Epithelial cell of esophagus (primary cell): ENCODE results near the gene CIPC.
A peak's percentile ranks its signal among the peaks of the same experiment; 100 is the strongest.

Source experiments
- DNase-seq: peaks from one replicate; pipeline ENCODE4 v3.0.0; 2010; ENCODE audit warnings: low read depth
- H3K4me3 ChIP-seq: 2 replicates; pipeline ENCODE4 v1.5.1; 2011; ENCODE audit warnings: mild to moderate bottlenecking, low read length, control low read depth
- TF ChIP-seq, protein P1 (sequence below): IDR thresholded peaks from 2 replicates; pipeline ENCODE4 v1.5.1; 2011; ENCODE audit warnings: low read depth, mild to moderate bottlenecking, low read length, control low read depth, inconsistent platforms; ENCODE audit not compliant: insufficient read depth; ENCODE audit errors: missing control alignments

CIPC gene

DNA sequence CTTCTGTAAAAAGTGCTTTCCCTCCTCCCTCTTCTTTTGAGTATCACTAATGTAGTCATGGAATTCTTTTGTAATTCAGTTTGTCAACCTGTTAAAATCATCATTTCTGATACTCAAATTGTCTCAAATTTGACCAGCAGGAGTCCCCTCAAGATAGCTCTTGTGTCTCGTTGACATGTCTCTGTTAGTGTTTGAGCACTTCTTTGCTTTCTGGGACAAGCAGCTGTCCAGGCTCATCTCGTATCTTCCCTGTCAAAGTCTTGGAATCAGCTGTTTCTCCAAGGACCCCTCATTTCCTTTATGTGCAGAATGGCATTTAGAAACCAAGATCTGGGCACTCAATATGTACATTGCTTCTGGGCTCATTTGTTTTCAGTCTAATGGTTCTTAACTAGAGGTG, 10.7 kb downstream of the CIPC start:
- DNase-seq = no peak
- TF ChIP-seq, protein P1, sequence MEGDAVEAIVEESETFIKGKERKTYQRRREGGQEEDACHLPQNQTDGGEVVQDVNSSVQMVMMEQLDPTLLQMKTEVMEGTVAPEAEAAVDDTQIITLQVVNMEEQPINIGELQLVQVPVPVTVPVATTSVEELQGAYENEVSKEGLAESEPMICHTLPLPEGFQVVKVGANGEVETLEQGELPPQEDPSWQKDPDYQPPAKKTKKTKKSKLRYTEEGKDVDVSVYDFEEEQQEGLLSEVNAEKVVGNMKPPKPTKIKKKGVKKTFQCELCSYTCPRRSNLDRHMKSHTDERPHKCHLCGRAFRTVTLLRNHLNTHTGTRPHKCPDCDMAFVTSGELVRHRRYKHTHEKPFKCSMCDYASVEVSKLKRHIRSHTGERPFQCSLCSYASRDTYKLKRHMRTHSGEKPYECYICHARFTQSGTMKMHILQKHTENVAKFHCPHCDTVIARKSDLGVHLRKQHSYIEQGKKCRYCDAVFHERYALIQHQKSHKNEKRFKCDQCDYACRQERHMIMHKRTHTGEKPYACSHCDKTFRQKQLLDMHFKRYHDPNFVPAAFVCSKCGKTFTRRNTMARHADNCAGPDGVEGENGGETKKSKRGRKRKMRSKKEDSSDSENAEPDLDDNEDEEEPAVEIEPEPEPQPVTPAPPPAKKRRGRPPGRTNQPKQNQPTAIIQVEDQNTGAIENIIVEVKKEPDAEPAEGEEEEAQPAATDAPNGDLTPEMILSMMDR = no peak
- H3K4me3 ChIP-seq = no peak overlapping the region

DNA sequence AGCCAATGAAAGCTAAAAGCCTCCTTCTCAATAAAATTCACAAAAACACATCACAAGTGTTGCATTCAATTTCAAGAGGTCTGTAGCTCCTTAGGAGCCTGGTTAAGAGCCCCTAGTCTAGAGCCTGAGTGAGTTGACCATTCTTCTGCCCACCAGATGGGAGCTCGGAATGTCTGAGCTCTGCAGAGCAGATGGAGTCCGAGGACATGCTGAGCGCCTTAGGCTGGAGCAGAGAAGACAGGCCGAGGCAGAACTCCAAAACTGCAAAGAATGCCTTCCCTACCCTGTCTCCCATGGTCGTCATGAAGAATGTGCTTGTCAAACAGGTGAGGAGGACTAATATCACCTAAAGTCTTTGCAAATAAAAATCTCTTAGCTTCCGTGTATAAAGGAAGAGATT, 11.6 kb downstream of the CIPC start:
- H3K4me3 ChIP-seq = no peak overlapping the region
- DNase-seq = no peak
- TF ChIP-seq, protein P1 = no peak

DNA sequence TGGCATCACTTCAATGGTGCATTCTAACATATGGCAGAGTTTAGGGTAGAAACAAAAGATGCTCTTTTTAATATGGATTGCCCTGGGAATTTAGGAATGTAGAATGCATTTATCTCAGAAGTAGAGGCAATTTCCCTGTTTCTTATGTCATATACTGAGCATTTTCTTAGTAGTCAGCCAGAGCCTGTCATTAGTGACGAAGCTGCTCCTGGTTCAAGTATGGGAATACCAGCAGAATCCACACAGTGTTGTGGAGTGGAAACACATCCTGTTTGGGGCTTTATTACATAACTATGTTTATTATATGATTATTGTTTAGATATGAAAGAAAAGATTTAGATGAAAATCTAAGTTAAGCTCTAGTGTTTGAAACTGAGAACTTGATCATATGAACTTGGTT, 12.2 kb downstream of the CIPC start:
- TF ChIP-seq, protein P1 = no peak
- DNase-seq = no peak

DNA sequence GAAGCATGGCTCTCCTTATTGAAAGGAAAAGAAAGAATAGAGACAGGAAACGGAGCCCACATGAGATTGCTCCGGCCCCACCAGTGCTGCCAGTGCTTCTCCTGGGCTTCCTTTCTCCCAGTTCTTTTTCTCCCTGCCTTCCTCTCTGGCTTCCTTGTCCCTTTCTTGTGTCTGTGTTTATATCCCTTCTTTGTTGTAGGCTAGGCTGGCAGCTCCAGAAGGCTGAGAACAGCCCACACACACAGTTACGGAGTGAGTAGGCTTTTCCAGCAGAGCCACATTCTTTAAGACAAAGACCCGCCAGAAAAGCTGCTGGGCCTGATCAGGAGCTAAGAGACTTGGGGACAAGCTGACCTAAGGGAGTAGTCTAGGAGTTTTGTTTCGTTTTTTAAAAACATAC, 13.0 kb downstream of the CIPC start:
- peak; percentile 76 for DNase-seq
- TF ChIP-seq, protein P1 = no peak
- no peak overlapping the region for H3K4me3 ChIP-seq

More for the DNA sequence above, 12.2 kb downstream of the CIPC start:
- H3K4me3 ChIP-seq = no peak overlapping the region

DNA sequence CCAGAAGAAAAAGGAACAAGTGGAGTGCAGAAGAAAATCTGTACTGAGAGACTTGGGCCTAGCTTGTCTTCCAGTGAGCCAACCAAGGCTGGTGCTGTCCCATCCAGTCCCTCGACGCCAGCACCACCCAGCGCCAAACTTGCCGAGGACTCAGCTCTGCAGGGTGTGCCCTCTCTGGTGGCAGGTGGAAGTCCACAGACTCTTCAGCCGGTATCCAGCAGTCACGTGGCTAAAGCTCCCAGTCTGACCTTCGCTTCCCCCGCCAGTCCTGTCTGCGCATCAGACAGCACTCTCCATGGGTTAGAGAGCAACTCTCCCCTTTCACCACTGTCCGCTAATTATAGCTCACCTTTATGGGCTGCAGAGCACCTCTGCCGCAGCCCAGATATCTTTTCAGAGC, 15.6 kb downstream of the CIPC start:
- TF ChIP-seq, protein P1 = no peak
- no peak overlapping the region for H3K4me3 ChIP-seq
- DNase-seq = no peak

DNA sequence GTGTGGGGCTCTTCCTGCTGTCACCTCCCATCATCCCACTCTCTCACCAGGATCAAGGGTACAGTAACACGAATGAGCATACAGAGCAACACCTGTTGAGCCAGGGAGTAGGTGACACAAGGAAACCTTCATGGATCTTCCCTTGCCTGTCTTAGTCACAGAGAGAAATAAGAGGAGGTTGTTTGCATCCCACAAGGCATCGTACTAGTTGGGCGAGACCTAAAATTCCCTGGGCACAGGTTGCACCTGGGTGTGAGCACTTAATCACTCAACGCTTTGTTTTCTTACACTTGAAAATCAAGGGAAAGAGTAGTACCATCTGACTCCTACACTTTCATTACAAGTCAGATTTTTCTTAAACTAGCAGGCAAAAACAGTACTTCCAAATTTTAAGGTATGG, 16.6 kb downstream of the CIPC start:
- no peak overlapping the region for H3K4me3 ChIP-seq
- TF ChIP-seq, protein P1 = no peak
- DNase-seq = peak; percentile 14

DNA sequence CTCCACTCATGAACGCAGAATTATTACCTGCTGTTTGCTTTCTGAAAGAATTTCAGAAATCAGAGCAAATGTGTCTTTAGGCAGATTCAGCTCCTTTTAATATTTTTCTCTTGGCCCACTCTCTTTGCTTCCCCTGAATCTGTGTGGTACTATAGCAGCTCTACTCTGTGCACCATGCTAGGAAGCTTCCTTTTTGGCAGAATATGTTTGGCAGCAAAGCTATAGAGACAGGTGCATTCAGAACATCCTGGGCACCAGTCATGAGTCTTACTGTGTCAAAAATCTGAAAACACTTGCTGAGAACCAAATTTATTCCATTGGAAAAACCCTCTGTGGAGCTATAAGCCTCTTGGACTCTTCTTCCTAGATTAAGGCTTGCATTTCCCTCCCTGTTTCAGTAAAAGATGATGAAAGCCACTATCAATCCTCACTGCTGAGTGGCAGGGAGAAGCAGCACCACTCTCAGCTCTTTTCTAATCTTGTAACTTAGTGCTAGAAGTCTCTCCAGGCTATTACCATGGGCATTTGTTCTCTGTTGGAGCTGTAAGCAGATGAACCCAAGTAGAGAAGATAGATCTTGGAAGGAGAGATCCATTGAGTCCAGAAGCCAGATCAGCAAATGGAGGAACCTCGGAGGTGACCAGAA, 18.2 kb downstream of the CIPC start:
- TF ChIP-seq, protein P1 = no peak
- H3K4me3 ChIP-seq = no peak overlapping the region
- no peak for DNase-seq
